HFF-Myc (cell line): ENCODE data around the gene MT1M.

Experiments
- DNase-seq: peaks from one replicate; pipeline ENCODE4 v3.0.0-alpha.2; 2011; ENCODE audit warnings: low read depth; ENCODE audit errors: extremely low read depth
- H3K4me3 ChIP-seq: replicated peaks from 2 replicates; pipeline ENCODE4 v1.5.1; 2011; ENCODE audit warnings: low read depth, mild to moderate bottlenecking, control low read depth, low read length
- CTCF ChIP-seq: IDR thresholded peaks from 2 replicates; pipeline ENCODE4 v1.5.1; 2012; ENCODE audit warnings: mild to moderate bottlenecking, low read depth, low read length, control low read depth; ENCODE audit errors: missing control alignments

The MT1M gene

GRCh38 chr16:56634715-56635440 is 2.4 kb downstream of the MT1M start:
- H3K4me3 ChIP-seq, result peak overlapping the region; percentile 19; the same call in 1 of the 2 replicates
- no peak for DNase-seq
- TF ChIP-seq CTCF, result no peak

DNA sequence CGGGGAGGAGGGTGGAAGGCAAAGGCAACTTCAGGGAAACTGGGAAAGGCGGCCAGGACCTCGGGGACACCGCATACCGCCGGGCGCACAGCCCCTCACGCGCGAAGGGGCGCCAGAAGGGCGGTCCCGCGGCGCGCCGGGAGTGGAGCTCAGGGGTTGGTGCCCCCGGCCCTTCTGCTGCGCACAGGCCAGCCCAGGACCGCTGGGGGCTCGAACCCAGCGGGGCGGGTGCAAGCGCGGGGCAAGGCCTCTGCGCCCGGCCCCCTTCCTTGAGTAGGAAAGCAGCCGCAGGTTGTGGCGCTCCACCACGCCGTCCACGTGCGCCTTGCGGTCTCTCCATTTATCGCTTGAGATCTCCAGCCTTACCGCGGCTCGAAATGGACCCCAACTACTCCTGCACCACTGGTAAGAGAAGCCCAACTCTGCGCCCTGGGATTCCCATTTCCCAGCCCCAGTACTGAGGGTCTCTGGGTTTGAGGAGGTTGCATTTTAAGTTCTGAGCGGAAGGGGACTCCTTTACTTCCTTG is 3.0 kb downstream of the MT1M start:
- DNase-seq, result no peak
- peak overlapping the region; percentile 19; the same call in 1 of the 2 replicates for H3K4me3 ChIP-seq
- TF ChIP-seq CTCF, result no peak

- no peak for TF ChIP-seq CTCF
- no peak for DNase-seq
Measured at GRCh38 chr16:56636616-56637413, 4.4 kb downstream of the MT1M start.

DNA sequence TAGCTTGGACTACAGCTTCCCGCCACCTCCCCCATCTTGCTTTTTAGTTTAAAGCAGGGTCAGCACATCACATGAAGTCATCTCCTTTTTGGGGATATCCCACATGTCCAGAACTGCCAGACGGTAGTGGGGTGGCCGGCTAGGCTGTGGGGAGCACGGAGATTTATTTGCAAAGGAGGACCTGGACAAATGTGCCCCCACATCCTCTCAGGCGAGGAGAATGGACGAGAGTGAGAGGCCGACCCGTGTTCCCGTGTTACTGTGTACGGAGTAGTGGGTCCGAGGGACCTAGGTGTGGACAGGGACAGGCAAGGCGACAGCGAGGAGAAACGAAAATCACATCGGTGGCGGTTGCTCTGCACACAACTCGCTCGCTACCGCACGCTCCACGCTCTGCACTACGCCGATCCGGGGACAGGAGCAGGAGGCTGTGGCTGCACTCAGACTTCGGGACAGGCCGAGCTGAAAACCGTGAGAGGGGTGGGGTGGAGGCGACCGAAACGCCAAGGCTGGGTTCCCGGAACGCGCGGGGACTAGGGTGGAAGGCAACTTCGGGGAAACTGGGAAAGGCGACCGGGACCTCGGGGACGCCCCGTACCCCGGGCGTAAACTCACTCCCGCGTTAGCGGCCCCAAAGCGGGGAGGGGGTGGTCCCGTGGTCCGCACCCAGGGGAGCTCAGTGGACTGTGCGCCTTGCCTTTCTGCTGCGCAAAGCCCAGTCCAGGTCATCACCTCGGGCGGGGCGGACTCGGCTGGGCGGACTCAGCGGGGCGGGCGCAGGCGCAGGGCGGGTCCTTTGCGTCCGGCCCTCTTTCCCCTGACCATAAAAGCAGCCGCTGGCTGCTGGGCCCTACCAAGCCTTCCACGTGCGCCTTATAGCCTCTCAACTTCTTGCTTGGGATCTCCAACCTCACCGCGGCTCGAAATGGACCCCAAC is 5.6 kb downstream of the MT1M start, which contains the start of gene MT1A:
TSS of gene MT1A (plus strand) at position 853 of the 937 bp plus-strand sequence. CDS start at position 926, 73 bp downstream.
- no peak for TF ChIP-seq CTCF
- peak within 1 kb of the TSS; percentile 44 for H3K4me3 ChIP-seq
- DNase-seq, result no peak

More at GRCh38 chr16:56636616-56637413, 4.4 kb downstream of the MT1M start:
- H3K4me3 ChIP-seq, result no peak overlapping the region

DNA sequence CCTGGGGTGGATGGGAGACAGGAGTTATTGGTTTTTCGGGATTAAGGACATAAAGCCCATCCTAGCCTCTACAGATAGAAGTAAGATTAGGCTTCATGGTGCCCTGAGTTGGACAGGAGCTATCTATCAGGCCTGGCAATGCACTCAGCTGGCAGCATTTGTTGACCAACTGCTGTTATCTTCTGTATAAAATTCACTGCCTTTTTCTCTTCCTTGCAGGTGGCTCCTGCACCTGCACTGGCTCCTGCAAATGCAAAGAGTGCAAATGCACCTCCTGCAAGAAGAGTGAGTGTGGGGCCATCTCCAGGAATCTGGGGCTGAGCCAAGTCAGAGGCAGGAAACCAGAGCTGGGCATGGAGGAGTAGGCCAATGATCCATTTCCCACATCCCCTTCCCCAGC is 6.6 kb downstream of the MT1M start:
- no peak for TF ChIP-seq CTCF
- H3K4me3 ChIP-seq, result no peak overlapping the region
- DNase-seq, result no peak

- no peak for TF ChIP-seq CTCF
- DNase-seq, result no peak
- H3K4me3 ChIP-seq, result no peak overlapping the region
Measured at GRCh38 chr16:56640076-56640475, 7.6 kb downstream of the MT1M start.
